ENCODE measurements around the gene ADORA2A. TPM values are rescaled to one million over a fixed set of nuclear protein-coding genes. Genes with fewer than 3 reads are reported as not detected.

The ADORA2A gene
- total RNA-seq, 1 donor from 2014 or later, result under 0.01 TPM

- H3K36me3 ChIP-seq (ENCODE audit: control insufficient read depth, insufficient read depth, low read length), result no peaks in the 10 kb centered on the region
- DNase-seq (ENCODE audit: low read depth) (no peak), FAIRE-seq (no peak)
- peaks cover 11% of the 10 kb centered on the region for H3K27me3 ChIP-seq (ENCODE audit: control insufficient read depth, insufficient read depth, low read length)
- H3K4me3 ChIP-seq (ENCODE audit: low read depth, low read length), result no peak overlapping the region
- no peak for TF ChIP-seq CTCF (IDR thresholded peaks at IDR 0.05; ENCODE audit: insufficient read depth, low read length, severe bottlenecking)
These were observed 7.1 kb upstream of the ADORA2A start for GRCh38 chr22:24420072-24420976.

GRCh38 chr22:24420977-24421343, 6.4 kb upstream of the ADORA2A start:
- H3K36me3 ChIP-seq (ENCODE audit: control insufficient read depth, insufficient read depth, low read length), result no peaks in the 10 kb centered on the region
- no peak for TF ChIP-seq CTCF (IDR thresholded peaks at IDR 0.05; ENCODE audit: insufficient read depth, low read length, severe bottlenecking)
- FAIRE-seq (no peak), DNase-seq (ENCODE audit: low read depth) (no peak)
- H3K4me3 ChIP-seq (ENCODE audit: low read depth, low read length), result no peak overlapping the region
- peaks cover 16% of the 10 kb centered on the region for H3K27me3 ChIP-seq (ENCODE audit: control insufficient read depth, insufficient read depth, low read length)

GRCh38 chr22:24421428-24421931, 5.9 kb upstream of the ADORA2A start:
- Histone ChIP-seq H3K27me3 (ENCODE audit: control insufficient read depth, insufficient read depth, low read length) (peaks cover 20% of the 10 kb centered on the region), H3K36me3 (ENCODE audit: control insufficient read depth, insufficient read depth, low read length) (no peaks in the 10 kb centered on the region), H3K4me3 (ENCODE audit: low read depth, low read length) (no peak overlapping the region)
- FAIRE-seq (peak; percentile 13), DNase-seq (ENCODE audit: low read depth) (no peak)
- TF ChIP-seq CTCF (IDR thresholded peaks at IDR 0.05; ENCODE audit: insufficient read depth, low read length, severe bottlenecking), result peak; percentile 23

- FAIRE-seq (no peak), DNase-seq (ENCODE audit: low read depth) (no peak)
- Histone ChIP-seq H3K36me3 (ENCODE audit: control insufficient read depth, insufficient read depth, low read length) (no peaks in the 10 kb centered on the region), H3K27me3 (ENCODE audit: control insufficient read depth, insufficient read depth, low read length) (peaks cover 22% of the 10 kb centered on the region), H3K4me3 (ENCODE audit: low read depth, low read length) (no peak overlapping the region)
- TF ChIP-seq CTCF (IDR thresholded peaks at IDR 0.05; ENCODE audit: insufficient read depth, low read length, severe bottlenecking), result no peak
These were observed 5.2 kb upstream of the ADORA2A start for GRCh38 chr22:24422102-24422665.

- DNase-seq (ENCODE audit: low read depth), result no peak
- Histone ChIP-seq H3K4me3 (ENCODE audit: low read depth, low read length) (peak overlapping the region; percentile 42), H3K36me3 (ENCODE audit: control insufficient read depth, insufficient read depth, low read length) (no peaks in the 10 kb centered on the region), H3K27me3 (ENCODE audit: control insufficient read depth, insufficient read depth, low read length) (peaks cover 22% of the 10 kb centered on the region)
- peak; percentile 64 for TF ChIP-seq CTCF (IDR thresholded peaks at IDR 0.05; ENCODE audit: insufficient read depth, low read length, severe bottlenecking)
- no peak for FAIRE-seq
These were observed 3.8 kb upstream of the ADORA2A start for GRCh38 chr22:24423519-24424000.

All from bronchial epithelial cell (primary cell).